ENCODE measurements around the gene PDE3A. TPM values are rescaled to one million over a fixed set of nuclear protein-coding genes. Genes with fewer than 3 reads are reported as not detected.

The PDE3A gene
- polyA plus RNA-seq, 1 of the 3 experiments (the other 2 are of a cell fraction) = 0.67 TPM

DNA sequence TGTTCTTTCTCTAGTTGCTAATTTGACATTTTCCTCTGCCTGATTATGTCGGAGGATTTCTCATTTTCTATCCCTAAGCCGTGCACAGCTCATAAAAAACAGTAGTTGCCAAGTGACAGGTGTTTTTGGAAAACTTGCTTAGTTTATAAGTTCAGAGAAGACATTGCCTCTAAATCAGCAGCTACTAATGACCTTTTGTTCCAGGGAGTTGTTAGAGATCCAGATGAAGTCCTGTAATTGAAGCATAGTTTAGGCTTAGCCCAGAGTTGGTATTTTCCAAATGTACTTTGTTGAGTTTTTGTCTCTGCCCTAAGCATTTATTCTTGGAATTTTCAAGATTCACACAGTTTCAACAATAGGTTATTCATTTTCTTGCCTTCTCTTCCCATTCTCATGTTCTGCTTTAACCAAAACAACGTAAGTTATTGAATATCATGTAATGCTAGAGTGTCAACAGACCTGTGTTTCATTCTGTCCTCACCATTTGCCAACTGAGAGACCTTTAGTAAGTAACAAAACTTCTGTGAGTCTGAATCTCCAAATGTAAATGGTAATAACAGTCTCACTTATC is 216.8 kb downstream of the PDE3A start:
- POLR2A ChIA-PET = no interaction called here
- peak overlapping the region; percentile 47; the same call in 1 of the 2 replicates for H2AFZ ChIP-seq (ENCODE audit: low read depth)

DNA sequence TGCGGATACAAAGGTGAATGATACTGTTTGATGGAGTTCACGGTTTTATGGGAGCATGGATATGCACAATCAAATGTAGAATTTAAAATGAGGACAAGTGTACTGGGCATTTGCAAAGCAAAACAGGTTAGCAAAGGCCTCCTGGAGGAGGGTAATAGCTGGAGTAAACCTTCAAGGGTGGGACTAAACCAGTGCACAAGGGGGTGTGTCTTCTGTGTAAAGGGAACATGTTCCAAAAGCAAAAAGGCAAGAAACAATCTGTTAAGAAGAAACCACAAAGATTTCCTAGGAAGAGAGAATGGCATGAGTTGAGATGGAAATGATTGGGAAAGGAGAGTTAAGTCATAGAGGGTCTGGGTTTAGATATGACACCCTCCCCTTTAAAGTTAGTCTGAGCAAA is 217.6 kb downstream of the PDE3A start:
- Histone ChIP-seq H3K36me3 (replicated peaks in 1 of 2; ENCODE audit: control insufficient read depth in 1 of 2, insufficient read depth in 2 of 2, low read length in 1 of 2) (no peaks in the 10 kb centered on the region), H3K9me2 (no peaks in the 10 kb centered on the region), H3F3A (replicated peaks; ENCODE audit: insufficient read depth) (no peaks in the 10 kb centered on the region), H3K27me3 (ENCODE audit: insufficient read depth) (no peaks in the 10 kb centered on the region), H3K4me1 (ENCODE audit: control insufficient read depth in 1 of 2, insufficient read depth in 2 of 2, low read depth in 1 of 2, low read length in 1 of 2) (peaks cover 0 to 26% of the 10 kb centered on the region in 2 experiments; a peak in 2 of 4 replicates), H2AFZ (ENCODE audit: low read depth) (no peak overlapping the region), H3K9ac (no peak overlapping the region), H3K4me3 (ENCODE audit: low read depth in 2 of 2, low read length in 1 of 2) (no peak overlapping the region), H4K20me1 (ENCODE audit: insufficient read depth) (no peaks in the 10 kb centered on the region), H3K27ac (ENCODE audit: low read depth in 2 of 2, low read length in 1 of 2) (peak overlapping the region in 1 of 2 experiments; percentile 7; a peak in 1 of 4 replicates), H3K79me2 (ENCODE audit: insufficient read depth) (peaks cover 6% of the 10 kb centered on the region), H3K9me3 (no peaks in the 10 kb centered on the region), H3K4me2 (no peak overlapping the region)
- ChIA-PET CTCF (interaction anchor here (0.7 to 1.2 kb wide), 2 partner anchors 37 to 204 kb away, joined by 3 to 5 read pairs; no protein-coding TSS in a partner anchor), POLR2A (no interaction called here)
- TF ChIP-seq RCOR1 (IDR thresholded peaks at IDR 0.05; ENCODE audit: low read length) = no peak
- TF ChIP-seq JUND (IDR thresholded peaks at IDR 0.05) = no peak
- no peak for TF ChIP-seq TCF12 (IDR thresholded peaks at IDR 0.05)
- no peak for TF ChIP-seq RAD21 (IDR thresholded peaks at IDR 0.05; ENCODE audit: low read length)
- TF ChIP-seq, protein P1, sequence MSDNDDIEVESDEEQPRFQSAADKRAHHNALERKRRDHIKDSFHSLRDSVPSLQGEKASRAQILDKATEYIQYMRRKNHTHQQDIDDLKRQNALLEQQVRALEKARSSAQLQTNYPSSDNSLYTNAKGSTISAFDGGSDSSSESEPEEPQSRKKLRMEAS (IDR thresholded peaks at IDR 0.05; ENCODE audit: low read depth) = no peak
- no peak for TF ChIP-seq TAF1 (IDR thresholded peaks at IDR 0.05; ENCODE audit: borderline replicate concordance, low read depth, low read length)
- TF ChIP-seq, protein P2, sequence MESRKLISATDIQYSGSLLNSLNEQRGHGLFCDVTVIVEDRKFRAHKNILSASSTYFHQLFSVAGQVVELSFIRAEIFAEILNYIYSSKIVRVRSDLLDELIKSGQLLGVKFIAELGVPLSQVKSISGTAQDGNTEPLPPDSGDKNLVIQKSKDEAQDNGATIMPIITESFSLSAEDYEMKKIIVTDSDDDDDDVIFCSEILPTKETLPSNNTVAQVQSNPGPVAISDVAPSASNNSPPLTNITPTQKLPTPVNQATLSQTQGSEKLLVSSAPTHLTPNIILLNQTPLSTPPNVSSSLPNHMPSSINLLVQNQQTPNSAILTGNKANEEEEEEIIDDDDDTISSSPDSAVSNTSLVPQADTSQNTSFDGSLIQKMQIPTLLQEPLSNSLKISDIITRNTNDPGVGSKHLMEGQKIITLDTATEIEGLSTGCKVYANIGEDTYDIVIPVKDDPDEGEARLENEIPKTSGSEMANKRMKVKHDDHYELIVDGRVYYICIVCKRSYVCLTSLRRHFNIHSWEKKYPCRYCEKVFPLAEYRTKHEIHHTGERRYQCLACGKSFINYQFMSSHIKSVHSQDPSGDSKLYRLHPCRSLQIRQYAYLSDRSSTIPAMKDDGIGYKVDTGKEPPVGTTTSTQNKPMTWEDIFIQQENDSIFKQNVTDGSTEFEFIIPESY (IDR thresholded peaks at IDR 0.05; ENCODE audit: borderline replicate concordance, low read depth) = no peak
- TF ChIP-seq NRF1 (IDR thresholded peaks at IDR 0.05; ENCODE audit: low read depth, low read length) = no peak
- no peak for TF ChIP-seq MXI1 (IDR thresholded peaks at IDR 0.05; ENCODE audit: low read depth, low read length)
- no peak for TF ChIP-seq SMC3 (IDR thresholded peaks at IDR 0.05; ENCODE audit: low read depth, low read length)
- no peak for TF ChIP-seq EZH2phosphoT487 (IDR thresholded peaks at IDR 0.05; ENCODE audit: borderline replicate concordance, low read depth)
- no peak for DNase-seq
- WGBS (ENCODE audit: low lambda C conversion rate) = 81% methylated on average over 2 of the region's 2 CpGs

More for the DNA sequence above, 216.8 kb downstream of the PDE3A start:
- Histone ChIP-seq H3K36me3 (replicated peaks in 1 of 2; ENCODE audit: control insufficient read depth in 1 of 2, insufficient read depth in 2 of 2, low read length in 1 of 2) (no peaks in the 10 kb centered on the region), H3K9ac (no peak overlapping the region), H3K9me2 (no peaks in the 10 kb centered on the region), H3K27me3 (ENCODE audit: insufficient read depth) (no peaks in the 10 kb centered on the region), H3K79me2 (ENCODE audit: insufficient read depth) (no peaks in the 10 kb centered on the region), H3K4me1 (ENCODE audit: control insufficient read depth in 1 of 2, insufficient read depth in 2 of 2, low read depth in 1 of 2, low read length in 1 of 2) (peaks cover 0 to 19% of the 10 kb centered on the region in 2 experiments; a peak in 2 of 4 replicates), H4K20me1 (ENCODE audit: insufficient read depth) (no peaks in the 10 kb centered on the region), H3K4me3 (ENCODE audit: low read depth in 2 of 2, low read length in 1 of 2) (no peak overlapping the region), H3K4me2 (no peak overlapping the region), H3F3A (replicated peaks; ENCODE audit: insufficient read depth) (no peaks in the 10 kb centered on the region), H3K27ac (ENCODE audit: low read depth in 2 of 2, low read length in 1 of 2) (no peak overlapping the region; a peak in 1 of 4 replicates), H3K9me3 (no peaks in the 10 kb centered on the region)
- TF ChIP-seq, protein P3, sequence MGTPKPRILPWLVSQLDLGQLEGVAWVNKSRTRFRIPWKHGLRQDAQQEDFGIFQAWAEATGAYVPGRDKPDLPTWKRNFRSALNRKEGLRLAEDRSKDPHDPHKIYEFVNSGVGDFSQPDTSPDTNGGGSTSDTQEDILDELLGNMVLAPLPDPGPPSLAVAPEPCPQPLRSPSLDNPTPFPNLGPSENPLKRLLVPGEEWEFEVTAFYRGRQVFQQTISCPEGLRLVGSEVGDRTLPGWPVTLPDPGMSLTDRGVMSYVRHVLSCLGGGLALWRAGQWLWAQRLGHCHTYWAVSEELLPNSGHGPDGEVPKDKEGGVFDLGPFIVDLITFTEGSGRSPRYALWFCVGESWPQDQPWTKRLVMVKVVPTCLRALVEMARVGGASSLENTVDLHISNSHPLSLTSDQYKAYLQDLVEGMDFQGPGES (IDR thresholded peaks at IDR 0.05; ENCODE audit: low read depth, low read length) = no peak
- TF ChIP-seq YY1 (IDR thresholded peaks at IDR 0.05; ENCODE audit: low read depth) (no peak), EZH2phosphoT487 (IDR thresholded peaks at IDR 0.05; ENCODE audit: borderline replicate concordance, low read depth) (no peak), TCF12 (IDR thresholded peaks at IDR 0.05) (no peak), RAD21 (IDR thresholded peaks at IDR 0.05; ENCODE audit: low read length) (no peak), GATA2 (CRISPR knock-in tag; IDR thresholded peaks at IDR 0.05) (no peak), RFX5 (IDR thresholded peaks at IDR 0.05; ENCODE audit: low read length) (no peak), RXRA (IDR thresholded peaks at IDR 0.05; ENCODE audit: borderline replicate concordance, low read depth) (no peak), ELF1 (IDR thresholded peaks at IDR 0.05) (no peak)
- TF ChIP-seq, protein P4, sequence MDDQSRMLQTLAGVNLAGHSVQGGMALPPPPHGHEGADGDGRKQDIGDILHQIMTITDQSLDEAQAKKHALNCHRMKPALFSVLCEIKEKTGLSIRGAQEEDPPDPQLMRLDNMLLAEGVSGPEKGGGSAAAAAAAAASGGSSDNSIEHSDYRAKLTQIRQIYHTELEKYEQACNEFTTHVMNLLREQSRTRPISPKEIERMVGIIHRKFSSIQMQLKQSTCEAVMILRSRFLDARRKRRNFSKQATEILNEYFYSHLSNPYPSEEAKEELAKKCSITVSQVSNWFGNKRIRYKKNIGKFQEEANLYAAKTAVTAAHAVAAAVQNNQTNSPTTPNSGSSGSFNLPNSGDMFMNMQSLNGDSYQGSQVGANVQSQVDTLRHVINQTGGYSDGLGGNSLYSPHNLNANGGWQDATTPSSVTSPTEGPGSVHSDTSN (IDR thresholded peaks at IDR 0.05) = no peak
- CTCF ChIA-PET = interaction anchor here (0.7 to 1.2 kb wide), 4 partner anchors 9 to 392 kb away, joined by 3 to 5 read pairs (median 4); no protein-coding TSS in a partner anchor
- no peak for DNase-seq
- WGBS (ENCODE audit: low lambda C conversion rate) = 74% methylated on average over 3 of the region's 3 CpGs

All from SK-N-SH (cell line).